ENCODE results near the gene ITM2C. TPM values are rescaled to one million over a fixed set of nuclear protein-coding genes. Genes with fewer than 3 reads are reported as not detected.

The ITM2C gene
- total RNA-seq, 1 donor from 2014 or later, result 25.3 TPM

DNA sequence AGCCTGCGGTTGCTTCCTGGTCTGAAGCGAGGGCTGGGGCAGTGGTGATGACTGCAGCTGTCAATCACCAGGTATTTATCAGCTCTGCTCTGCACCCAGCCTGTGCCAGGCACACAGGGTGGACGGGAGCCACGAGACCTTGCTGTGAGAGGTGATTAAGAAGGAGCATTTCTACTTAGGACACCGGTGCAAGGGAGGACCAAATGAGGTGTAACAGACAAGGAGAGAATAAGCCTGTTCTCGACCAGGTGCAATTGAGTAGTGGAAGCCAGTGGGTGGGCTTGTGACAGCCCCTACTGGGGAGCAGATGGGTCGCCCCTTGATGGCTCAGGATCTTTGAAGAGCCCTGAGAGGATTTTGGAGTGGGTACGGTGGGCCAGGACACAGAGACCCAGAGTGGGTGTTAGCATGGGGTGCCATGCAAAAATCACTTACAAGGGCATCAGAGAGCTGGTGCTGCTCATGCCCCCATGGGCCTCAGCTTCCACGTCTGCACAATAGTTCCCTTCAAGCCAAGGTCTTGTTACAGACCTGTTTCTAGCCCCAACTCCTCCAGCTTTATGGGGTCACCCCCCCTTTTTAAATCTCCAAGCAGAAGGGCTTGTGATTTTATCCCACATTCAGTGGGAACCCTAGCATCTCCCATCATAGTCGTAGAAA is 35.7 kb downstream of the ITM2C start:
- intact Hi-C loops (cut with DNase I), result no loop called here
- DNase-seq (no peak), ATAC-seq (ENCODE audit: poor library complexity) (no peak)

DNA sequence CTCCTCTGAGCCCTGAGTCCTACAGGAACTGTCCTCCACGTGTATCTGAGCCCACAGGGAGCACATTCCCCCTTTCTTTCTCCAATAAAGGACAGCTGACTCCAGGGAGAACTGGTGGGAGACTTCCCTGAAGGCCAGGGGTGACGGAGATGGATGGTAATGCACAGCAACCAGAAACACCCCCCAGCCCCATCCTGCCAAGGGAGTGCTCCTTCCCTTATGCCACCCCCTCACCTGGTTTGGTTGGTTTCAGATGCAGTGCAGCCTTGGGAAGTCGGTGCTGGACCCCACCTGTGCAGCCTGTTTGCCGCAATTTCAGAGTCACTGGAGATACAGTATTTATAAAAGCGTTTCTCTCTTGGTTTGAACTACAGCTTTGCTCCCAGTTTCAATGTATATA is 36.3 kb downstream of the ITM2C start:
- DNase-seq, result no peak
- no peak for ATAC-seq (ENCODE audit: poor library complexity)
- intact Hi-C loops (cut with DNase I), result no loop called here

DNA sequence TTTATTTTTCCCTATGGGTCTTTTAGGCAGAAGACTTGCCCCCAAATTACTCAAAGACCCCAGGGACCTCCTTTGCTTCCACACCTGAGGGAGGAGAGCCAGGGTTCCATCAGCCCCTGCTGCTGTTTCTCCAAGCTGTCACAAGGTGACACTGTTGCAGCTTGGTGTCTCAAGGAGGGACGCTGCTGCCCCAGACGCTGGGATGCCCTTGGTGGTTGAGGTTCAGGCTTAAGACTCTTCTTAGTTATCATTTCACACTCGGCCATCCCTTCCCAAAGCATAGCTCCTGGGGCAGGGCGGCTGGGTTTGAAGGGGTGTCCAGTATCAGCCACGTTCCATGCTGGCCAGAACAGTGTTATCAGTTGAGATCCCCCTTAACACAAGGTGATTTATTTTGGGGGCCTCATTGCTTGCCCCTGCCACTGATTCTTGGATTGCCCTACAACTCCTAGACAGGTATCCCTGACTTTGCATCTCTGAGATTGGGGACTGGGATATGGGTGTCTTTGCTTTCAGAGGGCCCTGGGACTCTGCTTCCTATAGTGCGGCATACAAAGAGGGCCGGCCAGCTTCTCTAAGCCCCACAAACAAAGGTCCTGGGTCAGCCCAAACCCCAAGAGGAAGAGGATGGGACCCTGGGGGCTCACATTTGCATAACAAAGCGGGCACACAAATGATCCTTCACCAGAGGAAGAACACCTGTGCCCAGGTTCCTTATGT is 37.6 kb downstream of the ITM2C start:
- ATAC-seq (ENCODE audit: poor library complexity) (peak; percentile 64), DNase-seq (no peak)
- intact Hi-C loops (cut with DNase I), result loop anchor here (2.0 kb wide), 1 partner anchor 84 kb away; no protein-coding TSS in a partner anchor

DNA sequence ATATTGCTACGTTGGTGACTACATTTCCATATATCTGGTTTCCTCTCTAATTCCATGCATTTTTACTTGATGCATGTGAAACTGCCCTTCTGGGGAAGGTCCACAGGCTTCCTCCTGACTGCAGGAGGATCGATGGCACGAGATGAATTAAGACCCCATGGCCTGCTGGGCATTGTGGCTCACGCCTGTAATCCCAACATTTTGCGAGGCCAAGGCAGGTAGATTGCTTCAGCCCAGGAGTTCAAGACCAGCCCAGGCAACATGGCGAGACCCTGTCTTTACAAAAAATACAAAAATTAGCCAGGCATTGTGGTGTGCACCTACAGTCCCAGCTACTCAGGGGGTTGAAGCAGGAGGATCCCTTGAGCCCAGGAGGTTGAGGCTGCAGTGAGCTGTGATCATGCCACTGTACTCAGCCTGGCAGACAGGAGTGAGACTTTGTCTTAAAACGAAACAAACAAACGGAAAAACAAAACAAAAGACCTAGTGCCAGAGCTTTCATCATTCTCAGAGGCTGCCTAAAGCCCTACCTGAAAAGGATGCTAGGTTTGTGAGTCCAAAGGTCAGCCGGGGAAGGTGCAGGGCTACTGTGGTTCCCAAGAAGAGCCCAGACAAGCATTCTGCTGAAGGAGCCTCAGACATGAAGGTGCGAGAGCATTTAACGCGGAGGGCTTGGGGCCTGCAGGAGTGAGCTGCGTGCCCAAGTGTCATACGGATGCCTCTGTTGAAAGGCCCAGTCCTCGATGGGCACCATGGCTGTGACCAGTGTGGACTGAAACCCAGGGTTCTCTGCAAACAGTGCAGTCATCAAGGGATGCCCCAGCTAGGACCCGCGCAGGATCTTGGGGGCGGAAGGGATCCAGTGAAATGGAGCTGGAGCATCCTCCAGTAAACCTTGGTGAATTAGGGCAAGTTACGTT is 38.7 kb downstream of the ITM2C start:
- ATAC-seq (ENCODE audit: poor library complexity), result no peak
- DNase-seq, result no peak
- intact Hi-C loops (cut with DNase I), result loop anchor here (2.0 kb wide), 1 partner anchor 83 kb away; no protein-coding TSS in a partner anchor

DNA sequence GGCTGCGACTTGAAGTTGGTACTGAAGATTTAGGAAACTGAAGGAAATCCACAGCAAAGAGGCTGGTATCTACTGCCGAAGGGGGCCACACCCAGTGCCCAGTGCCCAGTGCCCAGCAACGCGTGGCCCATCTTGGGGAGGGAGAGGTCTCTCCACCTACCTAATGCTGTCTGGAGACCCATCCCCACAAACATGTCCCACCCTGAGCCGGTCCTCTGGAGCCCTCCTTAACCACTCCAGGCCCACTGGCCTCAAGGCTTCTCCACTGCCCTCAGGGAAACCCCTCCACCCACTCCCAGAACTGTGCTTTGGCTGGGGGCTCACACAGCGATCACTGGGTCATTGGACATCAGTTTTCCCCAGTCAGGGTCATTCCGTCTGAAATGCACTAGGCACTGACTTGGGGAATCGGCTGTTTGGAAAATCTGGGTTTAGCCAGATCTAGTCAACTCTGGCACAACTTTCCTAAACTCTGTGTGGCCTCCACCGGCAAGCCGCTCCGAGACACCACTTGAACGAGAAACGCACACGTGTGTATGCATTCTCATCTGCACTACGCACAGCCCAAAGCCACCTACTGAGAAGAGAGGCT is 40.2 kb downstream of the ITM2C start:
- no peak for DNase-seq
- intact Hi-C loops (cut with DNase I), result no loop called here
- no peak for ATAC-seq (ENCODE audit: poor library complexity)

DNA sequence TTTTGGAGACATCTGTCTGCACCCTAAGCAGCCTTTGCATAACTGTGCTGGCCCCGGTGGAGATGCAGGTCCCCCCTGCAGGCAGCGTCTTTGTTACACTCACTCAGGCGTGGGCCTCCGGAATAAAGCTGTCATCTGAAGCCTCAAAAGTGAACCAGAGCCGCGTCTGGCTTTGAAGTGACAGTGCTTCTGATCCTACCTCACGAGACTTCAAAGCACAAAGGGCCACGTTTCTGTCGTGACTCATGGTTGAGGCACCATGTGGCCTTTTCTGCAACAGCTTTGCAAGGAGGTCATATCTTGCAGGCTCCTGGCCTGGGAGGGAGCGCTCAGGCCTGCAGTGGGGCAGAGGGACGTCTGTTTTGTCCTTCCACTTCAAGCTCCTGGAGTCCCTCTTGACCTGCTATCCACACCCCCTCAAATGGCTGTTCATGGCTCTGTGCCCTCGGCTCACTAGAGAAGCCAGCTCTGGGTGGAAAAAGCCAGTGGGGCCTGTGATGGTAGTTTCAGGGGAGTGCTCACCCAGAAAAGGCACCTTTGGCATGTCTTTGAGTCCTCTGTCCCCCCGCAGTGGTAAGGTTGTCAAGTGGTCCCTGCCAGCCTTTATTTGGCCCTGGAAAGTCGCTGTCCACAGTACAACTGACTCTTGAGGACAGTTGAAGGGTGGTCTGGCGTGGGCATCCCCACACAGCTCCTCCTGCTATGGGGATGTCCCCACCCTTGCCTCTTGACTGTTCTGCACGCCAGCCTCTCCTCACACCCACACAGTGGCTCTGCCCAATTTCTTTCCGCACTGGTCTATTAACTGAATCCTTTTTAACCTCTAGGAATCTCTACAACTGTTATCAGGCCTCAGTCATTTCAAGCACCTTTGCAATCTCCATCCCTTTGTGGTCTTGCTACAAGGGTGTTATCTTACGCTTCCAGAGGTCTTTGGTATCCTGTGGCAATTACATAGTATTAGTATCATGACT is 41.0 kb downstream of the ITM2C start:
- ATAC-seq (ENCODE audit: poor library complexity), result no peak
- no peak for DNase-seq
- intact Hi-C loops (cut with DNase I), result no loop called here

DNA sequence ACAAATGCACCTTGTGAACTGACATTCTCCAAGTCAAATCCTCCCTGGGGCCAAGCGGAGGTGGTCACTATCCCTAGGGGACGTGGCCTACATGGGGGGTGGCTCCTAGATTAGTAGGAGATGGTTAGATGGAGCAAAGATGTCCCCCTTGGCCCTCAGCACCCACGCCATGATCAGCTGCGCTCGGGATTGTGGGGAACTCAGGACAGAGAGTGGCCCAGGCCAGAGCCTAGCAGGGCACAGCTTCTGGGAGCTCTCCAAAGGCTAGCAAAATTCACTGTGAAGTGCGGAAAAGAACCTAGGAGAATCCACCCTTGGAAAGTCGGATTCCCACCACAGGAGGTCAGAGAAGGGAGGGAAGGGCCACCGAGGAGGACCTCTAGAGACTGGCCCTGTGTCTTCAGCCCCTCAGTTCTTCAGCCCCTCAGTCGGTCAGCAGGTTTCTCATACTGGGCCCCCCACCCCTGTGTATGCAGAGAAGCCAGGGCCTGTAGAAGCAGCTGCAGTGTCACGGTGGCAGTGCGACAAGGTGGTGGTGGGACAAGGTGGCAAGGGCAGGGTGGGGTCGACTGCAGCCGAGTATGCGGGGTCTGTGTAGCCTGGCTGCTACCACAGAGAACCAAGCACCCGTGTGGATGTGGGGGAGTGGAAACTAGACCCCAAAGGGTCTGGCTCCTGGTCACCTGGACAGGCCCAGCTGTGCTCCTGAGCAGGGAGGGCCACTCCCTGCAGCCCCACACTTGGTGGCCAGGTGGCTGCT is 41.9 kb downstream of the ITM2C start:
- DNase-seq, result no peak

DNA sequence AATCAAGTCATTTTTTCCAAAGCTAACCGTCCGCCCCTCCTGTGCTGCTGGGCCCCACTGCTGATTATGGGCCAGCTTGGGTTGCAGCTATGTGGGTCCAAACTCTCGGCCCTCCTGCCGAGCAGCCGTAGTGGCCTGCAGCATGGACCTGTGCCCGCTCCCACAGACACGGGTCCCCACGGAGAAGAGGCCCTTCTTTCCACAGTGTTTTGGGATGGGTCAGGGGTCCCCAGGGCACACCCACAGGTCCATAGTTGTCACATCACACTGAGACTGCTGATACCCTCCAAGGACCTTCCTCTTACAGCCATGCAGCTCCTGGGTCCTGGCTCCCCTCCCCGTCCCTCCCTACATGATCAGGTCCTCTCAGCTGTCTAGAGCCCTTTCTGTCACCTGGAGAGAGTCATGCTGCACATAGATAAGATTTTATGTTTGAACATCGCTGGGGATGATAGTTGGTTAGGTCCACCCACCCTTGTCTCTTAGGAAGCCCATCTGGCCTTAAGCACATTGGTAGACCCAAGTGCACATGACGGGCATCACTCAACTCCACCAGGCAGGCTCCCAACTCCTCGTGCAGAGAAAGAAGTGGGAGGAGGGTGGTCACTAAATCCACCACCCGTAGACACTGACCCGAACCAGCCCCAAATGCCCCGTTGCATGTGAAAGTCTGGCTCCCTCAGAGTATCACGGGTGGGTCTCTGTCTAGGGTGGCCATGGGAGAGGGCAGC is 42.8 kb downstream of the ITM2C start:
- ATAC-seq (ENCODE audit: poor library complexity), result no peak
- DNase-seq, result no peak
- intact Hi-C loops (cut with DNase I), result no loop called here

More for the DNA sequence above, 41.9 kb downstream of the ITM2C start:
- intact Hi-C loops (cut with DNase I), result no loop called here
- ATAC-seq (ENCODE audit: poor library complexity), result no peak

DNA sequence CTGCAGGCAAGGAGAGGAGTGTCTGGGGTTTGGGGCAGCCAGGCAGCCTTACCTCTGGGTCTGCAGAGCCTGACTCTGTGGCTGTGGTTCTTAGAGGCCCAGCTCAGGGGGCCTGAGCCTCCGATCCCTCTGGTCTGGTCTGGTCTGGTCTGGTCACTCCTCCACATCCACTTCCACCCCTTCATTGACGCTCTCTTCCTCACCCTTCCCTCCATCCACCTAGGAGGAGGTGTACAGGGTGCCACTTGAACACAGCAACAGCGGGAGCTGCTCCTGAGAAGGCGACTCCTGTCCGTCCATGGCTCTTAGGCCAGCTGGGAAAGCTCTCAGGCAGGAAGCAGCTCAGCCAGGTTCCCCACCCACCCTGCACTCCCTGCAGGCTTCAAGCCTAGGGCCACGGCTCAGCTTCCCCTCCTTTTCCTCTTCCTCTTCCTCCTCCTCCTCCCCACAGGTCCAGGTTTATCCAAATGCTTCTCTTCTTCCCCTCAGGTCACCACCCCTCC is 43.4 kb downstream of the ITM2C start:
- DNase-seq (no peak), ATAC-seq (ENCODE audit: poor library complexity) (peak; percentile 29)
- intact Hi-C loops (cut with DNase I), result no loop called here

DNA sequence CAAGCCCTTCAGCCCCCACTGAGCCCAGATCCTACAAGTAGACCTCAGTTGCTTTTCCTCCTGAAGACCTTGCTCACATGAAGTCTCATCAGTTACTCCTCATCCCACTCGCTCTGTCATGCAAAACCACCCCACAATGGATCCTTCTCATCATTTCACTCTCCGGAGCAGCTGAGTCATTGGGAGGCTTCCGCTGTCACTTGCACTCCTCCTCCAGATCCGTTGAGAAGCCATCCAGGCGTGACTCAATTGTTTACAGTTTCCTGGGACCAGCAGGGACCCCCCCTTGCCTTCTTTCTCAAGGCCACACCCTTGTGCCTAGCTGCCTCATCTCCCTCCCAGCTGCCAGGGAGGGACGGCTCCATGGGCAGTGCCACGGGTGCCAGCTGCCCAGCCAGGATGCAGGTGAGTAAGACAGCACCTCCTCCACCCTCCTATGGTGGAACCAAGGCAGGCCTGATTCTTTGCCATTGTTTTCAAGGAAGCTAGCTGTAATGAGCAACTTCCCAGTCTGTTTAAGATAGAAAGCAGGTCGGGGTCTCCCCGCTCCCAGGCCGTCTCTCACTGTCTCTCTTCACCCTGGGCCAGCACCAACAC is 44.0 kb downstream of the ITM2C start:
- intact Hi-C loops (cut with DNase I), result no loop called here
- ATAC-seq (ENCODE audit: poor library complexity), result no peak
- DNase-seq, result no peak

DNA sequence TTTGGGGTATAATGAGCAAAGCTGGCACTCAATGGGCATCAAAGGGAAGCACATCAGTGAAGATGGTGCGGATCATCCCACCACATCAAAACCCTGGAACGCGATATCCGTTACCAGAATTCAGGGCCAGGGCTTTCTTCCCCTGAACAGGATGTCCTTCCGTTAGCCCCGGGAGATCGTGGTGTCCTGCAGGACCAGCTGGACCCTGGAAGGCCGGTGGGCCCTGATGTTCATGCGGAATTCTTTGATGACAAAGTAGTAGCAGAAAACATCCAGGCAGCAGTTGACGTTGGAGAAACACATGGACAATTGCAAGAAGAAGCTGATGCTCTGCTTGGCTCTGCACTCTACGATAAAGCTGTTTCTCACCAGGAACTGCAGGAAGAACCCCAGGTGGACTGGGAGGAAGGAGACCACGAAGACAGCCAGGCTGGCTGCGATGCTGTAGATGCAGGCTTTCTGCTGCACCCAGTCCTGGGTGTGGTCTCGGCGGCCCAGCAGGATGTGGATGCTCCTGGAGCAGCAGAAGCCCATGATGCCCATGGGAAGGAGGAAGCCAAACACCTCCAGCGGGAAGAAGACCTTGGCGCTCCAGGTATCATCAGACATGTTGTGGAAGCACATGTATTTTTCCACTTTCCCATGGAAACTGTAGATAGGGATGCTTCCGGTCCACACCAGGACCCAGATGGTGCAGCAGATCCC is 45.3 kb downstream of the ITM2C start:
- no peak for ATAC-seq (ENCODE audit: poor library complexity)
- intact Hi-C loops (cut with DNase I), result no loop called here

DNA sequence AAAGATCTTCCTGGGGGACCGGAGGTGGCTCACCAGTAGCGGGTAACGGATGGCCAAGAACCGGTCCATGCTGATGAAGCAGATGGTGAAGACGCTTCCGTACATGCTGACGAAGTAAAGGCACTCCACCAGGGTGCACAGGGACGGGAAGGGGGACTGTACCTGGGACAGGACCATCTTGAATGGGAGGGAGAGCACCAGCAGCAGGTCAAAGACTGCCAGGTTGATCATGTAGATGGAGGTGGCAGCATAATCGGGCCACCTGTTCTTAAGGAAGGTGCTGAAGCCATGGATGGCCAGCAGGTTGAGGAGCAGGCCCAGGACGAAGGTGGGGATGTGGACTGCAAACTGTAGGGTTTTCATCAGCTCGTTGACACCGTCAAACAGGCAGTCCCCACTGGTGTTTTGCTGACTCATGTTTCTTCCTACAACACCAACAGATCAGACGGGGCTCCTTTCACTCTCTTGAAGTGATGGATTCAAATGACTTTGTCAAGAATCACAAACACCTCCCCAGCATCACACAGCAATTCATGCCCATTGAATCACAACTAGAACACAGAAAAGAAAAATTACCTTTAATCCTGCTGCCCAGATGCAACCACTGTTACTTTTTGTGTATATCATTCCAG is 45.9 kb downstream of the ITM2C start:
- ATAC-seq (ENCODE audit: poor library complexity), result no peak
- intact Hi-C loops (cut with DNase I), result no loop called here
- DNase-seq, result no peak

More for the DNA sequence above, 45.3 kb downstream of the ITM2C start:
- DNase-seq, result no peak

DNA sequence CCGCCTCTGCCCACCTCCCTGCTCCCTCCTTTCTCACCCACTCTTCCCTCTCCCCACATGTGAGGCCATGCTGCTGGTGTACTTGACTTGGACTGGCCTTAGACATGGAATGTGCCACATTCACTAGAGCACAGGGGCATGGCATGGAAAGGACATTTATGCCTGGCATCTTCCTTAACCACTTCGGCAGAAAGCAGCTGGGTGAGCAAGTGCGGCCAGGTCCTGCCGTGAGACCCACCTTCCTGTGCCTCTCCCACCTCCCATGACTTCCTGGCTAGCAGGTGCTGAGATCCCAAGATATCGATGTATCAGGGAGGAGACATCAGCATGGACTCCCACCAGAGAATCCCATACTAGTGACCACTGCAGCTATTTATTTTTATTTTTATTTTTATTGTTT is 47.3 kb downstream of the ITM2C start:
- DNase-seq, result no peak
- intact Hi-C loops (cut with DNase I), result no loop called here
- ATAC-seq (ENCODE audit: poor library complexity), result no peak

DNA sequence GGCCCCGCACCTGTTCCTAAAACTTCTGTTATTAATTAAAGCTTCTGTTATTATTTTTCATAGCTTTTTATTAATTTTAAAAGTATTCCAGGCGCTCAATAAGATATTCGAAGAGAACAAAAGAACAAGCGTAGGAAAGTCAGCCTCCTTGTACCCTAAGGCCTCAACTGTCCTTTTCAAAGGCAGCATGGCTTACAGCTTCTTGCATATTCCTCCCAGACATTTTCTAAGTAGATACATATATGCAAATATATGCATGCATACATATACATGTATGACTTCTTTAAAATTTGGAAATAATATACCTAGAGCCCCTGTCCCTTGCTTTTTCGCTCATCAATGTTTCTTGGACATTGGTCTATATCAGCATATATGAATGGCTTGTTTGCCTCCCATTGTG is 48.0 kb downstream of the ITM2C start:
- DNase-seq (no peak), ATAC-seq (ENCODE audit: poor library complexity) (no peak)
- intact Hi-C loops (cut with DNase I), result no loop called here
